ENCODE measurements around the gene RBFOX2.

The RBFOX2 gene

DNA sequence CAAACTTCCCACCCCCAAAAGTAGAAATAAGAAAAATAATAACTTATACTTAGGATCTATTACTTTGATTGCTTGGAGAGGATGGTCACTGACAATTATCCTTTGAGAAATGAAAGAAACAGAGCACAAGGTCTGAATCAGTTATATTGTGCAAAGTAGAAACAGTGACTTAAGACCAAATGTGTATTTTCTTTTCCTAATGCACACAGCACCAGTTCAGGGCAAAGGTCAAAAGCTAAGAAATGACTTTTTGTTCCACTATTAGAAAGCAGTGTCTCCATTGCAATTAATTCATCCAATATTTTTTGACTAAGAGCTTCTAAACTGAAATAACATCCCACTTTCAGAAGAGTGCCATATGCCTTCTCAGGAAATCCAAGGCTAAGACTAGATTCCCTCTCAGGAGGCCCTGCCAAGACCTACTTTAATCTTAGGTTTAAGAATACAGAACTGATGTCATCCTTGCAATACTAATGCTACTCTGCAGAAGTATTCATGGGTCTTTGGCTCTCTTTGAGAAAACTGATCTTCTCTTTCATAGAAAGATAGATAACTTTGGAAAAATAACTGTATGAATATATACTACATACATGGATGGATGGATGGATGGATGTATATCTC lies 164.0 kb downstream of the RBFOX2 start:
- no peak for DNase-seq (ENCODE audit: low read depth)
- TF ChIP-seq, protein P1, sequence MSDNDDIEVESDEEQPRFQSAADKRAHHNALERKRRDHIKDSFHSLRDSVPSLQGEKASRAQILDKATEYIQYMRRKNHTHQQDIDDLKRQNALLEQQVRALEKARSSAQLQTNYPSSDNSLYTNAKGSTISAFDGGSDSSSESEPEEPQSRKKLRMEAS (IDR thresholded peaks at IDR 0.05; ENCODE audit: low read depth, low read length), result no peak
- TF ChIP-seq MYC (IDR thresholded peaks at IDR 0.05; ENCODE audit: low read depth, low read length) (no peak), POLR2A (IDR thresholded peaks at IDR 0.05; ENCODE audit: extremely low read depth, insufficient read length) (no peak)
- TF ChIP-seq, protein P2, sequence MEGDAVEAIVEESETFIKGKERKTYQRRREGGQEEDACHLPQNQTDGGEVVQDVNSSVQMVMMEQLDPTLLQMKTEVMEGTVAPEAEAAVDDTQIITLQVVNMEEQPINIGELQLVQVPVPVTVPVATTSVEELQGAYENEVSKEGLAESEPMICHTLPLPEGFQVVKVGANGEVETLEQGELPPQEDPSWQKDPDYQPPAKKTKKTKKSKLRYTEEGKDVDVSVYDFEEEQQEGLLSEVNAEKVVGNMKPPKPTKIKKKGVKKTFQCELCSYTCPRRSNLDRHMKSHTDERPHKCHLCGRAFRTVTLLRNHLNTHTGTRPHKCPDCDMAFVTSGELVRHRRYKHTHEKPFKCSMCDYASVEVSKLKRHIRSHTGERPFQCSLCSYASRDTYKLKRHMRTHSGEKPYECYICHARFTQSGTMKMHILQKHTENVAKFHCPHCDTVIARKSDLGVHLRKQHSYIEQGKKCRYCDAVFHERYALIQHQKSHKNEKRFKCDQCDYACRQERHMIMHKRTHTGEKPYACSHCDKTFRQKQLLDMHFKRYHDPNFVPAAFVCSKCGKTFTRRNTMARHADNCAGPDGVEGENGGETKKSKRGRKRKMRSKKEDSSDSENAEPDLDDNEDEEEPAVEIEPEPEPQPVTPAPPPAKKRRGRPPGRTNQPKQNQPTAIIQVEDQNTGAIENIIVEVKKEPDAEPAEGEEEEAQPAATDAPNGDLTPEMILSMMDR (IDR thresholded peaks at IDR 0.05; ENCODE audit: low read depth, low read length), result no peak
- H3K4me3 ChIP-seq (ENCODE audit: low read depth, low read length), result no peak overlapping the region

DNA sequence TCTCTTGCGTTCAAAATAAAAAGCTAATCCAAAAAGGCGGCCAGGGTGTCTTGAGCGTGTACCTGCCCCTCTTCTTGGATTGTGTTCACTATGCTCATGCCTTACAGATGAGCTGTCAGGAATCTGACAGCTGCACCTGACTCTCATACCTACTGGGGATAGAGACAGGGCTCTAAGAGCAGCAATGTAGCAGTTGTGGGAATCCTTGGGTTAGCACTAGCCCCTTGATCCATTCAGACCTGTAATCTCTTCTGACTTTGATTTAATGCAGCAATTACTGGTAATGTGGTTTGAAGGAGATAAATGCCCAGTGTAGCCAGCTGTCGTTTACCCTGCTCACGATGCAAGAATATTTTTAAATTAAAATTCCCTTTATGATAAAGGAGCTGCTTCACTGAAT lies 165.2 kb downstream of the RBFOX2 start:
- no peak for DNase-seq (ENCODE audit: low read depth)
- H3K4me3 ChIP-seq (ENCODE audit: low read depth, low read length), result no peak overlapping the region
- TF ChIP-seq, protein P1 (IDR thresholded peaks at IDR 0.05; ENCODE audit: low read depth, low read length), result no peak
- TF ChIP-seq, protein P2 (IDR thresholded peaks at IDR 0.05; ENCODE audit: low read depth, low read length), result no peak
- no peak for TF ChIP-seq POLR2A (IDR thresholded peaks at IDR 0.05; ENCODE audit: extremely low read depth, insufficient read length)
- no peak for TF ChIP-seq MYC (IDR thresholded peaks at IDR 0.05; ENCODE audit: low read depth, low read length)

DNA sequence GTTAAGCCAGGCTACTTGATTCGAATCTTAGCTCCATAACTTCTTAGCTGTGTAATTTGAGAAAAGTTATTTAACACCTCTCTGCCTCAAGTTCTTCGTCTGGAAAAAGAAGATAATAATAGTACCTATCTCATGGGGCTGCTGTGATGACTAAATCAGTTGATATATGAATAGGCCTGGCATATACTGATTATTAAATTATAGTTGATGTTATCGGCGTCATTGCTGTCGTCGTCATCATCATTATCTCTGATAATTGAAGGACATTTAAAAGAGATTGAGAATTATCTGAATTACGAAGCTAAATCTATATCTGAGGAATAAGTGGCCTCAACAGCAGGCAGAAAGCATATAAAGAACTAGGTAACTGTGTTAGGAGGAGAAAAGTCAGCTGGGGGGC lies 165.9 kb downstream of the RBFOX2 start:
- no peak for DNase-seq (ENCODE audit: low read depth)
- no peak overlapping the region for H3K4me3 ChIP-seq (ENCODE audit: low read depth, low read length)
- TF ChIP-seq MYC (IDR thresholded peaks at IDR 0.05; ENCODE audit: low read depth, low read length), result no peak
- TF ChIP-seq, protein P2 (IDR thresholded peaks at IDR 0.05; ENCODE audit: low read depth, low read length), result no peak

DNA sequence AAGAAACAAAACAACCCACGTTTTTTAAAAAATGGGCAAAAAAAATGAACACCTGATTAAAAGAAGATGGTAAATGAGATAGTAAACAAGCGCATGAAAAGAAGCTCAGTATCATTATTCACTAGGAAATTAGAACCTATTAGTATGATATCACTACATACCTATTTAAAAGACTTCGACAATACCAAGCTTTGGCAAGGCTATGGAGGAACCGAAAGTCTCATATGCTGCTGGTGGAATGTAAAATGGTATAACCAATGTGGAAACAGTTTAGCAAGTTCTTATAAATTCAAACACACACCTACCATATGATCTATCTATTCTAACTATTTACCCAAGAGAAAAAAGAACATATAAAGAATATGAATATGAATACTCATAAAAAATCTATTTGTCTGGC lies 167.2 kb downstream of the RBFOX2 start:
- H3K4me3 ChIP-seq (ENCODE audit: low read depth, low read length), result no peak overlapping the region
- no peak for TF ChIP-seq MYC (IDR thresholded peaks at IDR 0.05; ENCODE audit: low read depth, low read length)
- TF ChIP-seq, protein P2 (IDR thresholded peaks at IDR 0.05; ENCODE audit: low read depth, low read length), result no peak
- no peak for TF ChIP-seq POLR2A (IDR thresholded peaks at IDR 0.05; ENCODE audit: extremely low read depth, insufficient read length)
- TF ChIP-seq, protein P1 (IDR thresholded peaks at IDR 0.05; ENCODE audit: low read depth, low read length), result no peak
- no peak for DNase-seq (ENCODE audit: low read depth)

DNA sequence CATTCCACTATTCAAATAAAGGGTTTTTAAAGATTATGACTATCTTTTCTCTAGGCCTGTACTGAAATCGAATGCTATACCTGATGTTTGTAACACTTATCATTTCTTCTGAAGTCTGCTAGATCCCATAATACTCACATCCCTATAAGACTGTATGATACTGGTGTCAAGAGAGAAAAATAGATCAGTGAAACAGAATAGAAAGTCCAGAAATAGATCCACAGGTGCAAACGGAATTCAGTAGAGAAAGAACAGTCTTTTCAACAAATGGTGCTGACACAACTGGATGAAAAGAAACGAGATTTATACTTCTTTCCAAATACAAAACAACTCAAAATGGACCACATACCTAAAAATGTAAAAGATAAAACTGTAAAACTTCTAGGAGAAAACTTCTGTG lies 167.8 kb downstream of the RBFOX2 start:
- H3K4me3 ChIP-seq (ENCODE audit: low read depth, low read length), result no peak overlapping the region
- no peak for DNase-seq (ENCODE audit: low read depth)
- TF ChIP-seq, protein P1 (IDR thresholded peaks at IDR 0.05; ENCODE audit: low read depth, low read length), result no peak
- no peak for TF ChIP-seq MYC (IDR thresholded peaks at IDR 0.05; ENCODE audit: low read depth, low read length)
- no peak for TF ChIP-seq POLR2A (IDR thresholded peaks at IDR 0.05; ENCODE audit: extremely low read depth, insufficient read length)
- TF ChIP-seq, protein P2 (IDR thresholded peaks at IDR 0.05; ENCODE audit: low read depth, low read length), result no peak
